Lower leg skin (tissue), 3 donors: ENCODE results near the gene OR4M1.

ENCODE experiments used
- CTCF ChIP-seq, 3 donors: fragments of 450-650 bp; IDR thresholded peaks; one replicate each; pipeline ENCODE4 v1.5.1; 2016; ENCODE audit warnings: antibody characterized with exemption in 3 of 3, mild to moderate bottlenecking in 3 of 3, moderate library complexity in 2 of 3
- POLR2A ChIP-seq, 2 donors: fragments of 450-650 bp; IDR thresholded peaks; one replicate each; pipeline ENCODE4 v1.6.1; 2016 to 2017; ENCODE audit warnings: antibody characterized with exemption in 2 of 2, mild to moderate bottlenecking in 1 of 2, moderate library complexity in 1 of 2

- no peak for TF ChIP-seq CTCF (IDR thresholded peaks at IDR 0.05)
- no peak for TF ChIP-seq POLR2A (IDR thresholded peaks at IDR 0.05)
These were observed 2.3 kb downstream of the OR4M1 start for GRCh38 chr14:19775587-19775986.
